ENCODE data around the gene PAFAH2.

- TF ChIP-seq CTCF (IDR thresholded peaks at IDR 0.05; ENCODE audit: insufficient read depth, low read length, poor library complexity, severe bottlenecking), result no peak
- no peak for TF ChIP-seq EZH2phosphoT487 (conservative IDR thresholded peaks at IDR 0.05; ENCODE audit: low read length)
These were observed 83.5 kb downstream of the PAFAH2 start for GRCh38 chr1:25914074-25914995.
